Parathyroid adenoma (tissue), 2 donors: ENCODE measurements around the gene LRP8.

Experiments used
- H2AFZ ChIP-seq: fragments of 300-600 bp; sonication (generic); one replicate; pipeline ENCODE4 v1.7.0; 2017; ENCODE audit warnings: antibody characterized with exemption, mild to moderate bottlenecking
- H3K27ac ChIP-seq: fragments of 300-600 bp; sonication (generic); one replicate; pipeline ENCODE4 v1.7.0; 2017
- H3K27me3 ChIP-seq: fragments of 300-600 bp; sonication (generic); one replicate; pipeline ENCODE4 v1.7.0; 2017; ENCODE audit warnings: low read length; ENCODE audit not compliant: control insufficient read depth, insufficient read depth
- H3K36me3 ChIP-seq: fragments of 300-600 bp; sonication (generic); one replicate; pipeline ENCODE4 v1.7.0; 2017; ENCODE audit warnings: low read length; ENCODE audit not compliant: control insufficient read depth, insufficient read depth
- H3K4me1 ChIP-seq: fragments of 300-600 bp; sonication (generic); one replicate; pipeline ENCODE4 v1.7.0; 2017; ENCODE audit warnings: control low read depth
- H3K4me2 ChIP-seq: fragments of 300-600 bp; sonication (generic); one replicate; pipeline ENCODE4 v1.7.0; 2017; ENCODE audit warnings: low read length
- H3K4me3 ChIP-seq: fragments of 300-600 bp; sonication (generic); one replicate; pipeline ENCODE4 v1.7.0; 2017; ENCODE audit warnings: low read depth, low read length
- H3K79me2 ChIP-seq: fragments of 300-600 bp; sonication (generic); one replicate; pipeline ENCODE4 v1.7.0; 2017; ENCODE audit warnings: control low read depth
- H3K9ac ChIP-seq: fragments of 300-600 bp; sonication (generic); one replicate; pipeline ENCODE4 v1.7.0; 2017; ENCODE audit warnings: mild to moderate bottlenecking
- H3K9me3 ChIP-seq: fragments of 300-600 bp; sonication (generic); one replicate; pipeline ENCODE4 v1.7.0; 2017; ENCODE audit warnings: low read length; ENCODE audit not compliant: control insufficient read depth
- TF ChIP-seq, protein P1 (sequence below): fragments of 300-600 bp; sonication (generic); IDR thresholded peaks from one replicate; pipeline ENCODE4 v1.7.0; 2017; ENCODE audit warnings: antibody characterized with exemption, mild to moderate bottlenecking
- donor health status: primary hyperparathyroidism.

Gene LRP8

DNA sequence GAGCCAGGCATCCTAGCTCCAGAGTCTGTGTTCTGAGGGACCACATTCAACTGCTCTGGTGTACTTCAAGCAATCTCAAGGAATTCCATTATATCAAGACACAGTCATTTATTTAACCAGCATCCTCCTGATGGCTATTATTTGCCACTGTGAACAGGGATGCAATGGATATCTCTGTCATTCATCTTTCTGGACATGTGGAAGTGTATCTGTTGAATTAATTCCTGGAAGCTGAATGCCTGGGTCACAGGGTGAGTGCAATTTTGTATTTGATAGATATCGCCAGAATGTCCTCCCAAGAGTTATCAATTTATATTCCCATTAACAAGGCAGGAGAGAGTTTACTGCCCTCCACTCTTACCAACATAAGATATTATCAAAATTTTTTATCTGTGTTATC lies 24.7 kb upstream of the LRP8 start:
- no peaks in the 10 kb centered on the region for H3K36me3 ChIP-seq
- H3K4me2 ChIP-seq: no peak overlapping the region
- H3K9me3 ChIP-seq: no peaks in the 10 kb centered on the region
- H3K27ac ChIP-seq: no peak overlapping the region
- TF ChIP-seq, protein P1, sequence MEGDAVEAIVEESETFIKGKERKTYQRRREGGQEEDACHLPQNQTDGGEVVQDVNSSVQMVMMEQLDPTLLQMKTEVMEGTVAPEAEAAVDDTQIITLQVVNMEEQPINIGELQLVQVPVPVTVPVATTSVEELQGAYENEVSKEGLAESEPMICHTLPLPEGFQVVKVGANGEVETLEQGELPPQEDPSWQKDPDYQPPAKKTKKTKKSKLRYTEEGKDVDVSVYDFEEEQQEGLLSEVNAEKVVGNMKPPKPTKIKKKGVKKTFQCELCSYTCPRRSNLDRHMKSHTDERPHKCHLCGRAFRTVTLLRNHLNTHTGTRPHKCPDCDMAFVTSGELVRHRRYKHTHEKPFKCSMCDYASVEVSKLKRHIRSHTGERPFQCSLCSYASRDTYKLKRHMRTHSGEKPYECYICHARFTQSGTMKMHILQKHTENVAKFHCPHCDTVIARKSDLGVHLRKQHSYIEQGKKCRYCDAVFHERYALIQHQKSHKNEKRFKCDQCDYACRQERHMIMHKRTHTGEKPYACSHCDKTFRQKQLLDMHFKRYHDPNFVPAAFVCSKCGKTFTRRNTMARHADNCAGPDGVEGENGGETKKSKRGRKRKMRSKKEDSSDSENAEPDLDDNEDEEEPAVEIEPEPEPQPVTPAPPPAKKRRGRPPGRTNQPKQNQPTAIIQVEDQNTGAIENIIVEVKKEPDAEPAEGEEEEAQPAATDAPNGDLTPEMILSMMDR: no peak
- H2AFZ ChIP-seq: no peak overlapping the region
- H3K4me3 ChIP-seq: no peak overlapping the region
- H3K9ac ChIP-seq: no peak overlapping the region
- no peaks in the 10 kb centered on the region for H3K79me2 ChIP-seq
- no peaks in the 10 kb centered on the region for H3K27me3 ChIP-seq
- H3K4me1 ChIP-seq: no peaks in the 10 kb centered on the region

- Histone ChIP-seq H3K4me1 (no peaks in the 10 kb centered on the region), H3K4me3 (no peak overlapping the region), H3K79me2 (no peaks in the 10 kb centered on the region), H3K36me3 (no peaks in the 10 kb centered on the region), H3K27me3 (no peaks in the 10 kb centered on the region), H3K4me2 (no peak overlapping the region), H3K9me3 (no peaks in the 10 kb centered on the region), H2AFZ (no peak overlapping the region), H3K9ac (no peak overlapping the region), H3K27ac (no peak overlapping the region)
- TF ChIP-seq, protein P1: no peak
Observed at GRCh38 chr1:53350853-53351767, 23.2 kb upstream of the LRP8 start.

GRCh38 chr1:53349968-53350852 lies 22.3 kb upstream of the LRP8 start:
- Histone ChIP-seq H3K36me3 (no peaks in the 10 kb centered on the region), H3K4me1 (no peaks in the 10 kb centered on the region), H3K4me2 (no peak overlapping the region), H3K9ac (no peak overlapping the region), H3K9me3 (no peaks in the 10 kb centered on the region), H3K27ac (no peak overlapping the region), H2AFZ (no peak overlapping the region), H3K4me3 (no peak overlapping the region), H3K27me3 (no peaks in the 10 kb centered on the region), H3K79me2 (no peaks in the 10 kb centered on the region)
- TF ChIP-seq, protein P1: no peak

DNA sequence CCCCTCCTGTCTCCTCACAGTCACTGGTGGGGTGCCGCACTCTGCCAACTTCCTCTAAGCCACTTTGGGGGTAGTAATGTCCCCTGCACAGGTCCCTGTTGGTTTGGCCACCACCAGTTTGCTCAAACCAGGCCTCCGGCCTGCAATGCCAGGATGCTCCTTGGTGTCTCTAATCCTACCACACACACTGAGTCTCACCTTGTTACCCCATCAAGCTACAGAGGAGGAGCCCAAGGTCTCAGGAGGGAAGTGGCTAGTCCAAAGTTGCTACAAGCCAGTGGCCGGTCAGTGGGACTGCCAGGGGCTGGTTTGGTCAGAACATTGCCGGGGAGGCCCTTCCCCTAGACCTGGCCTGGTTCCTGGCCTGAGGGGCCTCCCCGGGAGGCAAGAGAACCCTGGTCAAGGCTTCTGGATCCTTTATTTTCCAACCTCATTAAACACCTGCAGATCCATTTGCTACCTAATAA lies 21.5 kb upstream of the LRP8 start:
- Histone ChIP-seq H3K9me3 (no peaks in the 10 kb centered on the region), H3K27ac (no peak overlapping the region), H2AFZ (no peak overlapping the region), H3K36me3 (no peaks in the 10 kb centered on the region), H3K4me1 (no peaks in the 10 kb centered on the region), H3K79me2 (no peaks in the 10 kb centered on the region), H3K9ac (no peak overlapping the region), H3K4me3 (no peak overlapping the region), H3K4me2 (no peak overlapping the region), H3K27me3 (no peaks in the 10 kb centered on the region)
- TF ChIP-seq, protein P1: no peak
